ENCODE data around the gene LDB3. TPM values are rescaled to one million over a fixed set of nuclear protein-coding genes. Genes with fewer than 3 reads are reported as not detected.

LDB3 gene
- total and polyA plus RNA-seq, 9 of the 15 experiments (the other 6 are each of a cell fraction or from before 2014, with no cell fraction given): 0.03 TPM; not detected in 8

DNA sequence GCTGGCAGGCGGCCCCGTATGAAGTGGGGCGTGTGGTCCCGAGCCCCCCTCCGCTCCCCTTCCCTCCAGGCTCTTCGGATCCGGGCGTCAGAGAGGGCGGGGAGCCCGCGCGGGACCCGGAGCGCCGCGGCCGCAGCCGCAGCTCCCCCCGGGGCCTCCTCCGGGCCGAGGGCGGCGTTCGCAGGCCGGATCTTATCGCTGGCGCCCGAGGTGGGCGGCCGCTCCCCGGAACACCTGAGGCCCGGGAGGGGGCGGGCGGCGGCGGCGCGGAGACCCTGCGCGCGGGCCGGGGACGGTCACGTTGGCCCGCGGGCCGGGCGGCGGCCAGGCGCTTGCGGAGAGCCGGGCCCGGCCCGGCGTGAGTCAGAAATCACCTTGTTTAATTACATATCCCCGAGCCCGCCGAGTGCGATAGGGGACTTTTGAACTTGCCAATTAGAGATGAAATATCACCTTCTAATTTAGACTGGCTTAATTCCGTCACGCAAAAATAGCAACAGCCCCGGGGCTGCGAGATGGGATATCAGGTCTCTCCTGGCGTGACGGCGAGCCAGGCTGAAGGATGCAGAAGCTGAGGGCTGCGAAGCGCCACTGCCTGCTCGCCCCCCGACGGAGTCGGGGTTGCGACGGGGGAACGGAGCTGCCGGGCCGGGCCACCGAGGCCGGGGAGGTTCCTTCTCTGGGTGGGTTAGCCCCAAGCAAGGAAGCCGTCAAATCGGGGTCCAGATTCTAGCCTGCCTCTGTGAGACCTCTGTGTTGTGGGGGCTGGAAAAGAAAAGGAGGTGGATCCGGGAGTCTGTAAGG is 43.4 kb downstream of the LDB3 start (continued):
- TF ChIP-seq ATF7 (IDR thresholded peaks at IDR 0.05): peak; percentile 7; the same call in 1 of the 2 replicates
- no peak for TF ChIP-seq SRF (CRISPR knock-in tag; IDR thresholded peaks at IDR 0.05)
- TF ChIP-seq POLR3G (IDR thresholded peaks at IDR 0.05; ENCODE audit: extremely low read depth, insufficient read length, insufficient replicate concordance): no peak
- TF ChIP-seq ZNF639 (CRISPR knock-in tag; conservative IDR thresholded peaks at IDR 0.05 in 1 of 2, IDR thresholded peaks at IDR 0.05 in 1 of 2): no peak
- TF ChIP-seq TEAD2 (tag; IDR thresholded peaks at IDR 0.05): no peak
- TF ChIP-seq RBM22 (IDR thresholded peaks at IDR 0.05; ENCODE audit: low read depth, low read length, poor library complexity, severe bottlenecking): no peak
- no peak for TF ChIP-seq PHF21A (IDR thresholded peaks at IDR 0.05; ENCODE audit: borderline replicate concordance, low read depth)
- TF ChIP-seq, protein P1, sequence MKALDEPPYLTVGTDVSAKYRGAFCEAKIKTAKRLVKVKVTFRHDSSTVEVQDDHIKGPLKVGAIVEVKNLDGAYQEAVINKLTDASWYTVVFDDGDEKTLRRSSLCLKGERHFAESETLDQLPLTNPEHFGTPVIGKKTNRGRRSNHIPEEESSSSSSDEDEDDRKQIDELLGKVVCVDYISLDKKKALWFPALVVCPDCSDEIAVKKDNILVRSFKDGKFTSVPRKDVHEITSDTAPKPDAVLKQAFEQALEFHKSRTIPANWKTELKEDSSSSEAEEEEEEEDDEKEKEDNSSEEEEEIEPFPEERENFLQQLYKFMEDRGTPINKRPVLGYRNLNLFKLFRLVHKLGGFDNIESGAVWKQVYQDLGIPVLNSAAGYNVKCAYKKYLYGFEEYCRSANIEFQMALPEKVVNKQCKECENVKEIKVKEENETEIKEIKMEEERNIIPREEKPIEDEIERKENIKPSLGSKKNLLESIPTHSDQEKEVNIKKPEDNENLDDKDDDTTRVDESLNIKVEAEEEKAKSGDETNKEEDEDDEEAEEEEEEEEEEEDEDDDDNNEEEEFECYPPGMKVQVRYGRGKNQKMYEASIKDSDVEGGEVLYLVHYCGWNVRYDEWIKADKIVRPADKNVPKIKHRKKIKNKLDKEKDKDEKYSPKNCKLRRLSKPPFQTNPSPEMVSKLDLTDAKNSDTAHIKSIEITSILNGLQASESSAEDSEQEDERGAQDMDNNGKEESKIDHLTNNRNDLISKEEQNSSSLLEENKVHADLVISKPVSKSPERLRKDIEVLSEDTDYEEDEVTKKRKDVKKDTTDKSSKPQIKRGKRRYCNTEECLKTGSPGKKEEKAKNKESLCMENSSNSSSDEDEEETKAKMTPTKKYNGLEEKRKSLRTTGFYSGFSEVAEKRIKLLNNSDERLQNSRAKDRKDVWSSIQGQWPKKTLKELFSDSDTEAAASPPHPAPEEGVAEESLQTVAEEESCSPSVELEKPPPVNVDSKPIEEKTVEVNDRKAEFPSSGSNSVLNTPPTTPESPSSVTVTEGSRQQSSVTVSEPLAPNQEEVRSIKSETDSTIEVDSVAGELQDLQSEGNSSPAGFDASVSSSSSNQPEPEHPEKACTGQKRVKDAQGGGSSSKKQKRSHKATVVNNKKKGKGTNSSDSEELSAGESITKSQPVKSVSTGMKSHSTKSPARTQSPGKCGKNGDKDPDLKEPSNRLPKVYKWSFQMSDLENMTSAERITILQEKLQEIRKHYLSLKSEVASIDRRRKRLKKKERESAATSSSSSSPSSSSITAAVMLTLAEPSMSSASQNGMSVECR (CRISPR knock-in tag; IDR thresholded peaks at IDR 0.05): no peak
- no peak for TF ChIP-seq FOXA1 (IDR thresholded peaks at IDR 0.05; ENCODE audit: borderline replicate concordance)
- peak; percentile 9; the same call in 1 of the 2 replicates for TF ChIP-seq NFIC (IDR thresholded peaks at IDR 0.05)
- TF ChIP-seq POLR2G (IDR thresholded peaks at IDR 0.05; ENCODE audit: low read depth, low read length): peak; percentile 79
- TF ChIP-seq, protein P2, sequence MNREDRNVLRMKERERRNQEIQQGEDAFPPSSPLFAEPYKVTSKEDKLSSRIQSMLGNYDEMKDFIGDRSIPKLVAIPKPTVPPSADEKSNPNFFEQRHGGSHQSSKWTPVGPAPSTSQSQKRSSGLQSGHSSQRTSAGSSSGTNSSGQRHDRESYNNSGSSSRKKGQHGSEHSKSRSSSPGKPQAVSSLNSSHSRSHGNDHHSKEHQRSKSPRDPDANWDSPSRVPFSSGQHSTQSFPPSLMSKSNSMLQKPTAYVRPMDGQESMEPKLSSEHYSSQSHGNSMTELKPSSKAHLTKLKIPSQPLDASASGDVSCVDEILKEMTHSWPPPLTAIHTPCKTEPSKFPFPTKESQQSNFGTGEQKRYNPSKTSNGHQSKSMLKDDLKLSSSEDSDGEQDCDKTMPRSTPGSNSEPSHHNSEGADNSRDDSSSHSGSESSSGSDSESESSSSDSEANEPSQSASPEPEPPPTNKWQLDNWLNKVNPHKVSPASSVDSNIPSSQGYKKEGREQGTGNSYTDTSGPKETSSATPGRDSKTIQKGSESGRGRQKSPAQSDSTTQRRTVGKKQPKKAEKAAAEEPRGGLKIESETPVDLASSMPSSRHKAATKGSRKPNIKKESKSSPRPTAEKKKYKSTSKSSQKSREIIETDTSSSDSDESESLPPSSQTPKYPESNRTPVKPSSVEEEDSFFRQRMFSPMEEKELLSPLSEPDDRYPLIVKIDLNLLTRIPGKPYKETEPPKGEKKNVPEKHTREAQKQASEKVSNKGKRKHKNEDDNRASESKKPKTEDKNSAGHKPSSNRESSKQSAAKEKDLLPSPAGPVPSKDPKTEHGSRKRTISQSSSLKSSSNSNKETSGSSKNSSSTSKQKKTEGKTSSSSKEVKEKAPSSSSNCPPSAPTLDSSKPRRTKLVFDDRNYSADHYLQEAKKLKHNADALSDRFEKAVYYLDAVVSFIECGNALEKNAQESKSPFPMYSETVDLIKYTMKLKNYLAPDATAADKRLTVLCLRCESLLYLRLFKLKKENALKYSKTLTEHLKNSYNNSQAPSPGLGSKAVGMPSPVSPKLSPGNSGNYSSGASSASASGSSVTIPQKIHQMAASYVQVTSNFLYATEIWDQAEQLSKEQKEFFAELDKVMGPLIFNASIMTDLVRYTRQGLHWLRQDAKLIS (CRISPR knock-in tag; IDR thresholded peaks at IDR 0.05): 0 out of 2 replicates have a peak, but pooled peaks have one; percentile 5
- TF ChIP-seq ZNF507 (tag; conservative IDR thresholded peaks at IDR 0.05): no peak
- TF ChIP-seq ZNF395 (CRISPR knock-in tag; IDR thresholded peaks at IDR 0.05): 0 out of 2 replicates have a peak, but pooled peaks have one; percentile 10
